ENCODE data around the gene TBC1D1. TPM values are rescaled to one million over a fixed set of nuclear protein-coding genes. Genes with fewer than 3 reads are reported as not detected.

TBC1D1 gene
- total RNA-seq, 1 donor, result 66.6 TPM

DNA sequence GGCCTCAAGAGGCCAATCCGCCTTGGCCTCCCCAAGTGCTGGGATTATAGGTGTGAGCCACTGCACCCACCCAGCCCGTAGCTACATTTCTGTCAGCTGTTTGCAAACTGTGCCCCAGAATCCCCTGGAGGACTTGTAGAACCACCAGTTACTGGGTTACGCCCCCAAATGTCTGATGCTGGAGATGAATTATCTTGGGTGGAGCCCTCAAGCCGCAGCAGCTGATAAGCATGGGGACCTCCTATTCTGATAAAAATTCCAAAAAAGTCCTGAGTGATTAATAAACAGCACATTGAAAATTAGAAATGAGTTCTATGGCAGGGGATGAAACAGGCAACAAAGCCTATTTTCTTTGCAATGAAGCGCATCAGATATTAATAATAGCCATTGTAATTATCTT lies 174.3 kb downstream of the TBC1D1 start:
- no peak for DNase-seq (ENCODE audit: insufficient read length, low spot score, missing footprints)
- peaks cover 17% of the 10 kb centered on the region for H3K4me1 ChIP-seq (ENCODE audit: insufficient read depth, low read length)
- H3K9me3 ChIP-seq (ENCODE audit: low read depth, low read length), result no peaks in the 10 kb centered on the region
- no peaks in the 10 kb centered on the region for H3K36me3 ChIP-seq (ENCODE audit: insufficient read depth, low read length)
- peaks cover 3% of the 10 kb centered on the region for H3K79me2 ChIP-seq (ENCODE audit: insufficient read depth, low read length)
- no peak overlapping the region for H3K4me3 ChIP-seq (ENCODE audit: insufficient read depth, low read length)
- TF ChIP-seq, protein P1, sequence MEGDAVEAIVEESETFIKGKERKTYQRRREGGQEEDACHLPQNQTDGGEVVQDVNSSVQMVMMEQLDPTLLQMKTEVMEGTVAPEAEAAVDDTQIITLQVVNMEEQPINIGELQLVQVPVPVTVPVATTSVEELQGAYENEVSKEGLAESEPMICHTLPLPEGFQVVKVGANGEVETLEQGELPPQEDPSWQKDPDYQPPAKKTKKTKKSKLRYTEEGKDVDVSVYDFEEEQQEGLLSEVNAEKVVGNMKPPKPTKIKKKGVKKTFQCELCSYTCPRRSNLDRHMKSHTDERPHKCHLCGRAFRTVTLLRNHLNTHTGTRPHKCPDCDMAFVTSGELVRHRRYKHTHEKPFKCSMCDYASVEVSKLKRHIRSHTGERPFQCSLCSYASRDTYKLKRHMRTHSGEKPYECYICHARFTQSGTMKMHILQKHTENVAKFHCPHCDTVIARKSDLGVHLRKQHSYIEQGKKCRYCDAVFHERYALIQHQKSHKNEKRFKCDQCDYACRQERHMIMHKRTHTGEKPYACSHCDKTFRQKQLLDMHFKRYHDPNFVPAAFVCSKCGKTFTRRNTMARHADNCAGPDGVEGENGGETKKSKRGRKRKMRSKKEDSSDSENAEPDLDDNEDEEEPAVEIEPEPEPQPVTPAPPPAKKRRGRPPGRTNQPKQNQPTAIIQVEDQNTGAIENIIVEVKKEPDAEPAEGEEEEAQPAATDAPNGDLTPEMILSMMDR (IDR thresholded peaks at IDR 0.05; ENCODE audit: extremely low read depth, low read depth, low read length), result no peak
- H4K20me1 ChIP-seq (ENCODE audit: insufficient read depth, low read length), result no peaks in the 10 kb centered on the region
- H3K4me2 ChIP-seq (ENCODE audit: insufficient read depth, low read length), result no peak overlapping the region
- no peak overlapping the region for H3K27ac ChIP-seq (ENCODE audit: low read depth, low read length)
- no peaks in the 10 kb centered on the region for H3K27me3 ChIP-seq (ENCODE audit: insufficient read depth, low read length)
- no peak overlapping the region for H2AFZ ChIP-seq (ENCODE audit: low read length)

- Histone ChIP-seq H4K20me1 (ENCODE audit: insufficient read depth, low read length) (no peaks in the 10 kb centered on the region), H3K27ac (ENCODE audit: low read depth, low read length) (no peak overlapping the region), H2AFZ (ENCODE audit: low read length) (no peak overlapping the region), H3K27me3 (ENCODE audit: insufficient read depth, low read length) (no peaks in the 10 kb centered on the region), H3K4me1 (ENCODE audit: insufficient read depth, low read length) (peaks cover 13% of the 10 kb centered on the region), H3K4me2 (ENCODE audit: insufficient read depth, low read length) (no peak overlapping the region), H3K79me2 (ENCODE audit: insufficient read depth, low read length) (peaks cover 3% of the 10 kb centered on the region), H3K4me3 (ENCODE audit: insufficient read depth, low read length) (no peak overlapping the region), H3K9me3 (ENCODE audit: low read depth, low read length) (no peaks in the 10 kb centered on the region), H3K36me3 (ENCODE audit: insufficient read depth, low read length) (no peaks in the 10 kb centered on the region)
- DNase-seq (ENCODE audit: insufficient read length, low spot score, missing footprints), result no peak
- TF ChIP-seq, protein P1 (IDR thresholded peaks at IDR 0.05; ENCODE audit: extremely low read depth, low read depth, low read length), result no peak
Measured at GRCh38 chr4:38065900-38066299, 175.0 kb downstream of the TBC1D1 start.

GRCh38 chr4:38067499-38067898 lies 176.6 kb downstream of the TBC1D1 start:
- Histone ChIP-seq H3K27ac (ENCODE audit: low read depth, low read length) (no peak overlapping the region), H4K20me1 (ENCODE audit: insufficient read depth, low read length) (no peaks in the 10 kb centered on the region), H3K79me2 (ENCODE audit: insufficient read depth, low read length) (peaks cover 3% of the 10 kb centered on the region), H3K9me3 (ENCODE audit: low read depth, low read length) (no peaks in the 10 kb centered on the region), H3K27me3 (ENCODE audit: insufficient read depth, low read length) (no peaks in the 10 kb centered on the region), H3K4me2 (ENCODE audit: insufficient read depth, low read length) (no peak overlapping the region), H2AFZ (ENCODE audit: low read length) (no peak overlapping the region), H3K4me1 (ENCODE audit: insufficient read depth, low read length) (peaks cover 3% of the 10 kb centered on the region), H3K4me3 (ENCODE audit: insufficient read depth, low read length) (no peak overlapping the region), H3K36me3 (ENCODE audit: insufficient read depth, low read length) (peaks cover 4% of the 10 kb centered on the region)
- DNase-seq (ENCODE audit: insufficient read length, low spot score, missing footprints), result no peak
- TF ChIP-seq, protein P1 (IDR thresholded peaks at IDR 0.05; ENCODE audit: extremely low read depth, low read depth, low read length), result no peak

GRCh38 chr4:38068107-38068506 lies 177.2 kb downstream of the TBC1D1 start:
- DNase-seq (ENCODE audit: insufficient read length, low spot score, missing footprints), result no peak
- no peaks in the 10 kb centered on the region for H3K79me2 ChIP-seq (ENCODE audit: insufficient read depth, low read length)
- H3K4me1 ChIP-seq (ENCODE audit: insufficient read depth, low read length), result no peaks in the 10 kb centered on the region
- H3K27me3 ChIP-seq (ENCODE audit: insufficient read depth, low read length), result no peaks in the 10 kb centered on the region
- no peaks in the 10 kb centered on the region for H3K9me3 ChIP-seq (ENCODE audit: low read depth, low read length)
- H3K4me3 ChIP-seq (ENCODE audit: insufficient read depth, low read length), result no peak overlapping the region
- no peaks in the 10 kb centered on the region for H4K20me1 ChIP-seq (ENCODE audit: insufficient read depth, low read length)
- TF ChIP-seq, protein P1 (IDR thresholded peaks at IDR 0.05; ENCODE audit: extremely low read depth, low read depth, low read length), result no peak
- H3K27ac ChIP-seq (ENCODE audit: low read depth, low read length), result no peak overlapping the region
- H3K4me2 ChIP-seq (ENCODE audit: insufficient read depth, low read length), result no peak overlapping the region
- peaks cover 5% of the 10 kb centered on the region for H3K36me3 ChIP-seq (ENCODE audit: insufficient read depth, low read length)
- H2AFZ ChIP-seq (ENCODE audit: low read length), result no peak overlapping the region

Data from osteoblast (primary cell).